Measurements from ENCODE around the gene RC3H2.

Gene RC3H2

DNA sequence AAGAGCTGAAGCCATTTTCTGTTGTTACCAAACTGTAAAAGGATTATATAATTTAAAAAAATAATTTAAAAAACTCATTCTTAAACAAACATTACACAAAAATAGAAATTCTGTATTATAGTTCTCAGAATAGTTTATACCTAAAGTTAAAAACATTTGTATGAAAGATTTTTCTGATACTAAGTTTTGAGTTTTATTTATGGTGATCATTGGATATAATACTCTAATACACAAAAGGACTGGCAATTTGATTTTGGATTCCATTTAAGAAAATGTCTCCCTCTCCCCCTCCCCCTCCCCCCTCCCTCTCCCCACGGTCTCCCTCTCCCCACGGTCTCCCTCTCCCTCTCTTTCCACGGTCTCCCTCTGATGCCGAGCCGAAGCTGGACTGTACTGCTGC, 39.1 kb downstream of the RC3H2 start:
- POLR2A ChIA-PET: no interaction called here
- Histone ChIP-seq H3K27ac (ENCODE audit: extremely low read depth, low read depth, low read length) (no peak overlapping the region), H3K4me3 (ENCODE audit: low read depth, low read length) (no peak overlapping the region), H3K9me3 (ENCODE audit: control insufficient read depth, insufficient read depth, low read depth, low read length) (no peaks in the 10 kb centered on the region), H3K4me1 (ENCODE audit: control insufficient read depth, insufficient read depth, low read length) (no peaks in the 10 kb centered on the region), H3K36me3 (ENCODE audit: control insufficient read depth in 2 of 2, insufficient read depth in 1 of 2, low read length in 2 of 2) (peaks cover 11 to 54% of the 10 kb centered on the region in 2 experiments)
- no peak for TF ChIP-seq ZXDB (tag by site-specific recombination; IDR thresholded peaks at IDR 0.05)
- TF ChIP-seq ZNF473 (tag by site-specific recombination; IDR thresholded peaks at IDR 0.05): no peak
- TF ChIP-seq ZNF670 (tag by site-specific recombination; IDR thresholded peaks at IDR 0.05; ENCODE audit: low read depth): no peak
- TF ChIP-seq ZNF114 (tag by site-specific recombination; IDR thresholded peaks at IDR 0.05): no peak
- TF ChIP-seq ZNF221 (tag by site-specific recombination; IDR thresholded peaks at IDR 0.05; ENCODE audit: borderline replicate concordance): no peak
- TF ChIP-seq ZEB2 (tag by site-specific recombination; IDR thresholded peaks at IDR 0.05): no peak
- TF ChIP-seq, protein P1, sequence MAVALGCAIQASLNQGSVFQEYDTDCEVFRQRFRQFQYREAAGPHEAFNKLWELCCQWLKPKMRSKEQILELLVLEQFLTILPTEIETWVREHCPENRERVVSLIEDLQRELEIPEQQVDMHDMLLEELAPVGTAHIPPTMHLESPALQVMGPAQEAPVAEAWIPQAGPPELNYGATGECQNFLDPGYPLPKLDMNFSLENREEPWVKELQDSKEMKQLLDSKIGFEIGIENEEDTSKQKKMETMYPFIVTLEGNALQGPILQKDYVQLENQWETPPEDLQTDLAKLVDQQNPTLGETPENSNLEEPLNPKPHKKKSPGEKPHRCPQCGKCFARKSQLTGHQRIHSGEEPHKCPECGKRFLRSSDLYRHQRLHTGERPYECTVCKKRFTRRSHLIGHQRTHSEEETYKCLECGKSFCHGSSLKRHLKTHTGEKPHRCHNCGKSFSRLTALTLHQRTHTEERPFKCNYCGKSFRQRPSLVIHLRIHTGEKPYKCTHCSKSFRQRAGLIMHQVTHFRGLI (tag by site-specific recombination; IDR thresholded peaks at IDR 0.05): no peak
- no peak for TF ChIP-seq HOXA7 (CRISPR knock-in tag; IDR thresholded peaks at IDR 0.05; ENCODE audit: borderline replicate concordance)
- TF ChIP-seq ZNF274 (IDR thresholded peaks at IDR 0.05; ENCODE audit: low read length): no peak
- TF ChIP-seq ZNF274 (tag by site-specific recombination; IDR thresholded peaks at IDR 0.05; ENCODE audit: borderline replicate concordance): no peak
- no peak for TF ChIP-seq ZNF701 (tag by site-specific recombination; IDR thresholded peaks at IDR 0.05)
- CTCF ChIA-PET: interaction anchor here (0.6 kb wide), 1 partner anchor 605 kb away, joined by 3 read pairs; no protein-coding TSS in a partner anchor

DNA sequence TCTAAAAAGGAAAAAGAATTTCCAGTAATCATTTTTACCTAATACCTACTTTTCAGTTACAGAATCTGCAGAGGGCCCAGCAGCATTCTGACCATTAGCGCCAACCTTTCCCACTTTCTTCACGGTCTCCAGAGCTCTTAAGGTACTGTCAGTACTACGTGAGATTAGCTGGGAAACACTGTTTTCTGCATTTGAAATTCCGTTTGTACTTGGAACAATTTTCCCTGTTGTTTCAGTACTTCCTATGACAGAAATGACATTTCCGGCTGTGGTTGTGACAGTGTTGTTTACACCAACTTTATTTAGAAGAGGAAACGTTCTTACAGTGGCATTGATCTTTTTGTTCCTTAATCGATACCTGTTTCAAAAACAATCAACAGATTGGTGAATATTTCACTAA, 39.9 kb downstream of the RC3H2 start:
- H3K4me3 ChIP-seq (ENCODE audit: low read depth, low read length): no peak overlapping the region
- CTCF ChIA-PET: interaction anchor here (0.6 kb wide), 1 partner anchor 605 kb away, joined by 3 read pairs; no protein-coding TSS in a partner anchor
- peaks cover 7 to 49% of the 10 kb centered on the region in 2 experiments for H3K36me3 ChIP-seq (ENCODE audit: control insufficient read depth in 2 of 2, insufficient read depth in 1 of 2, low read length in 2 of 2)
- H3K9me3 ChIP-seq (ENCODE audit: control insufficient read depth, insufficient read depth, low read depth, low read length): no peaks in the 10 kb centered on the region
- no peaks in the 10 kb centered on the region for H3K4me1 ChIP-seq (ENCODE audit: control insufficient read depth, insufficient read depth, low read length)
- POLR2A ChIA-PET: no interaction called here
- no peak overlapping the region for H3K27ac ChIP-seq (ENCODE audit: extremely low read depth, low read depth, low read length)
- TF ChIP-seq ZIC2 (tag by site-specific recombination; IDR thresholded peaks at IDR 0.05) (no peak), ZNF48 (tag by site-specific recombination; IDR thresholded peaks at IDR 0.05) (no peak), HOXD13 (CRISPR knock-in tag; IDR thresholded peaks at IDR 0.05; ENCODE audit: borderline replicate concordance) (no peak), ZNF670 (tag by site-specific recombination; IDR thresholded peaks at IDR 0.05; ENCODE audit: low read depth) (no peak), ZNF658 (tag by site-specific recombination; IDR thresholded peaks at IDR 0.05) (no peak), ZNF132 (tag by site-specific recombination; IDR thresholded peaks at IDR 0.05; ENCODE audit: borderline replicate concordance) (no peak), ZSCAN23 (tag by site-specific recombination; IDR thresholded peaks at IDR 0.05) (no peak), ZNF37A (tag by site-specific recombination; IDR thresholded peaks at IDR 0.05) (no peak)
- TF ChIP-seq, protein P2, sequence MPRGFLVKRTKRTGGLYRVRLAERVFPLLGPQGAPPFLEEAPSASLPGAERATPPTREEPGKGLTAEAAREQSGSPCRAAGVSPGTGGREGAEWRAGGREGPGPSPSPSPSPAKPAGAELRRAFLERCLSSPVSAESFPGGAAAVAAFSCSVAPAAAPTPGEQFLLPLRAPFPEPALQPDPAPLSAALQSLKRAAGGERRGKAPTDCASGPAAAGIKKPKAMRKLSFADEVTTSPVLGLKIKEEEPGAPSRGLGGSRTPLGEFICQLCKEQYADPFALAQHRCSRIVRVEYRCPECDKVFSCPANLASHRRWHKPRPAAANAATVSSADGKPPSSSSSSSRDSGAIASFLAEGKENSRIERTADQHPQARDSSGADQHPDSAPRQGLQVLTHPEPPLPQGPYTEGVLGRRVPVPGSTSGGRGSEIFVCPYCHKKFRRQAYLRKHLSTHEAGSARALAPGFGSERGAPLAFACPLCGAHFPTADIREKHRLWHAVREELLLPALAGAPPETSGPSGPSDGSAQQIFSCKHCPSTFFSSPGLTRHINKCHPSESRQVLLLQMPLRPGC (tag by site-specific recombination; IDR thresholded peaks at IDR 0.05): no peak
- TF ChIP-seq, protein P3, sequence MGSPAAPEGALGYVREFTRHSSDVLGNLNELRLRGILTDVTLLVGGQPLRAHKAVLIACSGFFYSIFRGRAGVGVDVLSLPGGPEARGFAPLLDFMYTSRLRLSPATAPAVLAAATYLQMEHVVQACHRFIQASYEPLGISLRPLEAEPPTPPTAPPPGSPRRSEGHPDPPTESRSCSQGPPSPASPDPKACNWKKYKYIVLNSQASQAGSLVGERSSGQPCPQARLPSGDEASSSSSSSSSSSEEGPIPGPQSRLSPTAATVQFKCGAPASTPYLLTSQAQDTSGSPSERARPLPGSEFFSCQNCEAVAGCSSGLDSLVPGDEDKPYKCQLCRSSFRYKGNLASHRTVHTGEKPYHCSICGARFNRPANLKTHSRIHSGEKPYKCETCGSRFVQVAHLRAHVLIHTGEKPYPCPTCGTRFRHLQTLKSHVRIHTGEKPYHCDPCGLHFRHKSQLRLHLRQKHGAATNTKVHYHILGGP (tag by site-specific recombination; IDR thresholded peaks at IDR 0.05): no peak
- TF ChIP-seq, protein P4, sequence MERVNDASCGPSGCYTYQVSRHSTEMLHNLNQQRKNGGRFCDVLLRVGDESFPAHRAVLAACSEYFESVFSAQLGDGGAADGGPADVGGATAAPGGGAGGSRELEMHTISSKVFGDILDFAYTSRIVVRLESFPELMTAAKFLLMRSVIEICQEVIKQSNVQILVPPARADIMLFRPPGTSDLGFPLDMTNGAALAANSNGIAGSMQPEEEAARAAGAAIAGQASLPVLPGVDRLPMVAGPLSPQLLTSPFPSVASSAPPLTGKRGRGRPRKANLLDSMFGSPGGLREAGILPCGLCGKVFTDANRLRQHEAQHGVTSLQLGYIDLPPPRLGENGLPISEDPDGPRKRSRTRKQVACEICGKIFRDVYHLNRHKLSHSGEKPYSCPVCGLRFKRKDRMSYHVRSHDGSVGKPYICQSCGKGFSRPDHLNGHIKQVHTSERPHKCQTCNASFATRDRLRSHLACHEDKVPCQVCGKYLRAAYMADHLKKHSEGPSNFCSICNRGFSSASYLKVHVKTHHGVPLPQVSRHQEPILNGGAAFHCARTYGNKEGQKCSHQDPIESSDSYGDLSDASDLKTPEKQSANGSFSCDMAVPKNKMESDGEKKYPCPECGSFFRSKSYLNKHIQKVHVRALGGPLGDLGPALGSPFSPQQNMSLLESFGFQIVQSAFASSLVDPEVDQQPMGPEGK (tag by site-specific recombination; IDR thresholded peaks at IDR 0.05): no peak
- TF ChIP-seq, protein P5, sequence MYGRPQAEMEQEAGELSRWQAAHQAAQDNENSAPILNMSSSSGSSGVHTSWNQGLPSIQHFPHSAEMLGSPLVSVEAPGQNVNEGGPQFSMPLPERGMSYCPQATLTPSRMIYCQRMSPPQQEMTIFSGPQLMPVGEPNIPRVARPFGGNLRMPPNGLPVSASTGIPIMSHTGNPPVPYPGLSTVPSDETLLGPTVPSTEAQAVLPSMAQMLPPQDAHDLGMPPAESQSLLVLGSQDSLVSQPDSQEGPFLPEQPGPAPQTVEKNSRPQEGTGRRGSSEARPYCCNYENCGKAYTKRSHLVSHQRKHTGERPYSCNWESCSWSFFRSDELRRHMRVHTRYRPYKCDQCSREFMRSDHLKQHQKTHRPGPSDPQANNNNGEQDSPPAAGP (tag by site-specific recombination; IDR thresholded peaks at IDR 0.05): no peak
- TF ChIP-seq, protein P6, sequence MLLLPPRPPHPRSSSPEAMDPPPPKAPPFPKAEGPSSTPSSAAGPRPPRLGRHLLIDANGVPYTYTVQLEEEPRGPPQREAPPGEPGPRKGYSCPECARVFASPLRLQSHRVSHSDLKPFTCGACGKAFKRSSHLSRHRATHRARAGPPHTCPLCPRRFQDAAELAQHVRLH (tag by site-specific recombination; IDR thresholded peaks at IDR 0.05): no peak
- TF ChIP-seq, protein P7, sequence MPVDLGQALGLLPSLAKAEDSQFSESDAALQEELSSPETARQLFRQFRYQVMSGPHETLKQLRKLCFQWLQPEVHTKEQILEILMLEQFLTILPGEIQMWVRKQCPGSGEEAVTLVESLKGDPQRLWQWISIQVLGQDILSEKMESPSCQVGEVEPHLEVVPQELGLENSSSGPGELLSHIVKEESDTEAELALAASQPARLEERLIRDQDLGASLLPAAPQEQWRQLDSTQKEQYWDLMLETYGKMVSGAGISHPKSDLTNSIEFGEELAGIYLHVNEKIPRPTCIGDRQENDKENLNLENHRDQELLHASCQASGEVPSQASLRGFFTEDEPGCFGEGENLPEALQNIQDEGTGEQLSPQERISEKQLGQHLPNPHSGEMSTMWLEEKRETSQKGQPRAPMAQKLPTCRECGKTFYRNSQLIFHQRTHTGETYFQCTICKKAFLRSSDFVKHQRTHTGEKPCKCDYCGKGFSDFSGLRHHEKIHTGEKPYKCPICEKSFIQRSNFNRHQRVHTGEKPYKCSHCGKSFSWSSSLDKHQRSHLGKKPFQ (tag by site-specific recombination; IDR thresholded peaks at IDR 0.05): no peak
- TF ChIP-seq, protein P8, sequence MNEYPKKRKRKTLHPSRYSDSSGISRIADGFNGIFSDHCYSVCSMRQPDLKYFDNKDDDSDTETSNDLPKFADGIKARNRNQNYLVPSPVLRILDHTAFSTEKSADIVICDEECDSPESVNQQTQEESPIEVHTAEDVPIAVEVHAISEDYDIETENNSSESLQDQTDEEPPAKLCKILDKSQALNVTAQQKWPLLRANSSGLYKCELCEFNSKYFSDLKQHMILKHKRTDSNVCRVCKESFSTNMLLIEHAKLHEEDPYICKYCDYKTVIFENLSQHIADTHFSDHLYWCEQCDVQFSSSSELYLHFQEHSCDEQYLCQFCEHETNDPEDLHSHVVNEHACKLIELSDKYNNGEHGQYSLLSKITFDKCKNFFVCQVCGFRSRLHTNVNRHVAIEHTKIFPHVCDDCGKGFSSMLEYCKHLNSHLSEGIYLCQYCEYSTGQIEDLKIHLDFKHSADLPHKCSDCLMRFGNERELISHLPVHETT (tag by site-specific recombination; IDR thresholded peaks at IDR 0.05): no peak
